ENCODE results near the gene FUT3. TPM values are rescaled to one million over a fixed set of nuclear protein-coding genes. Genes with fewer than 3 reads are reported as not detected.

Gene FUT3
- total RNA-seq, 1 experiment from 2014 or later, result 0.34 TPM

DNA sequence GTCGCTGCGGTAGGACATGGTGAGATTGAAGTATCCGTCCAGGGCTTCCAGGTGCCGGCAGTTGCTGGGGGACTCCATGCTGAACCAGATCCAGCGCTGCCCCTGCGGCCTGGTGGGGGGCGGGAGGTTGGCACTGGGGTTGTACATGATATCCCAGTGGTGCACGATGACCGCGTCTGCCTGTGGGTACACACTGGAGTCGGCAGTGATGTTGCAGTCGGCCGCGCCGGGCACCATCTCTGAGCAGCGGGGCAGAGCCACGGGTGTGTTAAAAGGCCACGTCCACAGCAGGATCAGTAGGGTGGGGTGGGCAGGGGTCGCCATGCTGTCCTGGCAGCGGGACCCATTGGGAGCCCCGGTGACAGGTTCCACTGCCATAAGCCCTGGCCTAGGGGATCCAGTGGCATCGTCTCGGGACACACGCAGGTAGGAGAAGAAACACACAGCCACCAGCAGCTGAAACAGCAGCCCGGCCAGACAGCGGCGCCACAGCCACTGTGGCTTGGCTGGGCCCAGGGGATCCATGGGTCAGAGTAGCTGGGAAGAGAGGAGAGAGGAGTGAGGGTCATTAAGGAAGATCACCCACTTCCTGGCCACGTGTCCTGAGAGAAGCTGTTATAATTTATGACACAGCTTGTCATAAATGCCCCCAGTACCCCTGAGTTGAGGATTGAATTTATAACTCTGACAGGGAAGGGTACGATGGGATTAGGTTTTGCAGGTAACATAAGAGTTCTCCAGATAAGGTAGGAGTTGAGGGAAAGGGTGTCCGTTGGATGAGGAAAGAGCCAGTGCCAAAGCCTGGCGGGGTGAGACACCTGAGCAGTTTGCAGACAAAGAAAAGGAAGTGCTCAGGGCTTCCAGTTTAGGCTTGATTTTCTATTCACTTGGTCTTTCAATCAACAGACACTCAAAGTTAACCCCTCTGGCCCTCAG is 16.2 kb upstream of the FUT3 start:
- H3K27me3 Mint-ChIP-seq (ENCODE audit: insufficient read depth, unreplicated experiment), result no peaks in the 10 kb centered on the region
- H3K4me1 Mint-ChIP-seq (ENCODE audit: low read depth, unreplicated experiment), result peaks cover 6% of the 10 kb centered on the region
- H3K27me3 ChIP-seq (replicated peaks; ENCODE audit: control insufficient read depth, insufficient read depth, low read length), result no peaks in the 10 kb centered on the region
- TF ChIP-seq, protein P1, sequence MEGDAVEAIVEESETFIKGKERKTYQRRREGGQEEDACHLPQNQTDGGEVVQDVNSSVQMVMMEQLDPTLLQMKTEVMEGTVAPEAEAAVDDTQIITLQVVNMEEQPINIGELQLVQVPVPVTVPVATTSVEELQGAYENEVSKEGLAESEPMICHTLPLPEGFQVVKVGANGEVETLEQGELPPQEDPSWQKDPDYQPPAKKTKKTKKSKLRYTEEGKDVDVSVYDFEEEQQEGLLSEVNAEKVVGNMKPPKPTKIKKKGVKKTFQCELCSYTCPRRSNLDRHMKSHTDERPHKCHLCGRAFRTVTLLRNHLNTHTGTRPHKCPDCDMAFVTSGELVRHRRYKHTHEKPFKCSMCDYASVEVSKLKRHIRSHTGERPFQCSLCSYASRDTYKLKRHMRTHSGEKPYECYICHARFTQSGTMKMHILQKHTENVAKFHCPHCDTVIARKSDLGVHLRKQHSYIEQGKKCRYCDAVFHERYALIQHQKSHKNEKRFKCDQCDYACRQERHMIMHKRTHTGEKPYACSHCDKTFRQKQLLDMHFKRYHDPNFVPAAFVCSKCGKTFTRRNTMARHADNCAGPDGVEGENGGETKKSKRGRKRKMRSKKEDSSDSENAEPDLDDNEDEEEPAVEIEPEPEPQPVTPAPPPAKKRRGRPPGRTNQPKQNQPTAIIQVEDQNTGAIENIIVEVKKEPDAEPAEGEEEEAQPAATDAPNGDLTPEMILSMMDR (IDR thresholded peaks at IDR 0.05; ENCODE audit: insufficient read depth in 1 of 2, low read depth in 1 of 2, low read length in 1 of 2, severe bottlenecking in 1 of 2, unreplicated experiment in 1 of 2), result no peak
- H3K36me3 ChIP-seq (ENCODE audit: control insufficient read depth, insufficient read depth, low read length), result no peaks in the 10 kb centered on the region
- intact Hi-C loops (cut with micrococcal nuclease; ENCODE audit: unreplicated experiment), result no loop called here
- no peak overlapping the region for H3K4me3 Mint-ChIP-seq (ENCODE audit: unreplicated experiment)
- no peak overlapping the region for H3K4me3 ChIP-seq (ENCODE audit: low read depth, low read length)
- ChIA-PET CTCF (no interaction called here), POLR2A (no interaction called here)
- H3K9me3 Mint-ChIP-seq (ENCODE audit: unreplicated experiment), result no peaks in the 10 kb centered on the region
- peaks cover 6% of the 10 kb centered on the region; the same call in 1 of the 2 replicates for H3K4me1 ChIP-seq
- peaks cover 7% of the 10 kb centered on the region for H3K36me3 Mint-ChIP-seq (ENCODE audit: insufficient read depth, unreplicated experiment)
- DNase-seq, result no peak
- no TSS peak for BruUV-seq (replicated peaks)
- no peak overlapping the region for H3K27ac Mint-ChIP-seq (ENCODE audit: unreplicated experiment)
- no peaks in the 10 kb centered on the region for H3K9me3 ChIP-seq

DNA sequence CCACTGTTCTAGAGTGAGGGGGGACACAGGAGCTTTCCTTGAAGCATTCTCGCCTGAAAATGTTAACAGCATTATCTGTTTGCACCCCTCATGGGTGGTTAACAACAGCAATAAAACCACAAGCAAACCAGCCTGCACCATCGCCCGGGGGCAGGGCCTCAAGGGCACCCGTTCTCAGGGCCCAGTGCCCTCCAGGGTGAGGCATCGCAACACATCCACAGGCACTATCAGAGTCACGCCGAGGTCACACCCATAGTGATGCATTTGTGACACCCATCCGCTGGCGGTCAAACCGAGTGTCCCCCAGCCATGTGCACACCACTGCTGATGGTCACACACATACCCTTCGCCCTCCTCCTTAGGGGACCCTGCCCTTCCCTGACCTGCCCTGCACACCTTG is 14.5 kb upstream of the FUT3 start:
- H3K9me3 ChIP-seq, result no peaks in the 10 kb centered on the region
- Mint-ChIP-seq H3K4me1 (ENCODE audit: low read depth, unreplicated experiment) (peaks cover 1% of the 10 kb centered on the region), H3K9me3 (ENCODE audit: unreplicated experiment) (no peaks in the 10 kb centered on the region), H3K4me3 (ENCODE audit: unreplicated experiment) (no peak overlapping the region), H3K27ac (ENCODE audit: unreplicated experiment) (no peak overlapping the region), H3K36me3 (ENCODE audit: insufficient read depth, unreplicated experiment) (peaks cover 2% of the 10 kb centered on the region), H3K27me3 (ENCODE audit: insufficient read depth, unreplicated experiment) (no peaks in the 10 kb centered on the region)
- BruUV-seq (replicated peaks), result no TSS peak
- no peak overlapping the region for H3K4me3 ChIP-seq (ENCODE audit: low read depth, low read length)
- POLR2A ChIA-PET, result no interaction called here
- intact Hi-C loops (cut with micrococcal nuclease; ENCODE audit: unreplicated experiment), result no loop called here
- TF ChIP-seq, protein P1 (IDR thresholded peaks at IDR 0.05; ENCODE audit: insufficient read depth in 1 of 2, low read depth in 1 of 2, low read length in 1 of 2, severe bottlenecking in 1 of 2, unreplicated experiment in 1 of 2), result no peak
- no peaks in the 10 kb centered on the region for H3K36me3 ChIP-seq (ENCODE audit: control insufficient read depth, insufficient read depth, low read length)
- CTCF ChIA-PET, result no interaction called here
- H3K27me3 ChIP-seq (replicated peaks; ENCODE audit: control insufficient read depth, insufficient read depth, low read length), result no peaks in the 10 kb centered on the region
- DNase-seq, result no peak
- H3K4me1 ChIP-seq, result peaks cover 6% of the 10 kb centered on the region; the same call in 1 of the 2 replicates

DNA sequence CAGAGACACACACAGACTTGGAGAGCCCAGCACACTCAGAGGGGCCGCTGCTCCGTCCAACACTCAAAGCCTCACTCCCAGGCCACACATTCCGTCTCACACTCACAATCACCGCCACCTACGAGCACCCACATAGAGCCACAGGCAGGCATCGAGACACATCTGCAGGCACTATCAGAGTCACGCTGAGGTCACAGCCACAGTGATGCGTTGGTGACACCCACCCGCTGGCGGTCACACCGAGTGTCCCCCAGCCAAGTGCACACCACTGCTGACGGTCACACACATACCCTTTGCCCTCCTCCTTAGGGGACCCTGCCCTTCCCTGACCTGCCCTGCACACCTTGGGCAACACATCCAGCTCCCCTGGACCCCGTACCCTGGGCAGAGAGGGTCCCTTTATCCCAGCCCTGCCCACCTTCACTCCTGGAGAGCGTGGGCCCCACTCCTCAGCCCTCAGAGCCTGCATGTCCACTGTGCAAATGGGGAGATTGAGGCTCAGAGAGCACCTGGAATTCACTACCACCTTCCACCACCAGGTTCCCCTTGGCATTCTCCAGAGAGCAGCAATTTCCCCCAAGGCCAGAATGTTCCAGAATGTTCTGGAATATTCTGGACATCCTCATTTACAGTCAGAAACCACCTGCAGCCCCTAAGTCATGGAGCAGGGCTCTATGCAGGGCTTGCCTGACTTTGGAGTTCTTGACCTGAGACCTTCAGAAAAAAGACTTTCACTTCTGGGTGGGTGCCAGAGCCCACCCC is 13.7 kb upstream of the FUT3 start:
- DNase-seq, result no peak
- no peaks in the 10 kb centered on the region for H3K4me1 Mint-ChIP-seq (ENCODE audit: low read depth, unreplicated experiment)
- H3K4me1 ChIP-seq, result peaks cover 6% of the 10 kb centered on the region; the same call in 1 of the 2 replicates
- no peaks in the 10 kb centered on the region for H3K9me3 ChIP-seq
- intact Hi-C loops (cut with micrococcal nuclease; ENCODE audit: unreplicated experiment), result no loop called here
- CTCF ChIA-PET, result no interaction called here
- no peaks in the 10 kb centered on the region for H3K36me3 ChIP-seq (ENCODE audit: control insufficient read depth, insufficient read depth, low read length)
- POLR2A ChIA-PET, result no interaction called here
- H3K27me3 Mint-ChIP-seq (ENCODE audit: insufficient read depth, unreplicated experiment), result no peaks in the 10 kb centered on the region
- H3K27ac Mint-ChIP-seq (ENCODE audit: unreplicated experiment), result no peak overlapping the region
- no TSS peak for BruUV-seq (replicated peaks)
- no peaks in the 10 kb centered on the region for H3K9me3 Mint-ChIP-seq (ENCODE audit: unreplicated experiment)
- no peaks in the 10 kb centered on the region for H3K27me3 ChIP-seq (replicated peaks; ENCODE audit: control insufficient read depth, insufficient read depth, low read length)
- no peak overlapping the region for H3K4me3 ChIP-seq (ENCODE audit: low read depth, low read length)
- H3K4me3 Mint-ChIP-seq (ENCODE audit: unreplicated experiment), result no peak overlapping the region
- H3K36me3 Mint-ChIP-seq (ENCODE audit: insufficient read depth, unreplicated experiment), result no peaks in the 10 kb centered on the region
- TF ChIP-seq, protein P1 (IDR thresholded peaks at IDR 0.05; ENCODE audit: insufficient read depth in 1 of 2, low read depth in 1 of 2, low read length in 1 of 2, severe bottlenecking in 1 of 2, unreplicated experiment in 1 of 2), result peak in 1 of 2 experiments; percentile 26

Measured in Caco-2 (cell line).